Lower leg skin (tissue), 4 donors: ENCODE measurements around the gene EBF3. TPM values are rescaled to one million over a fixed set of nuclear protein-coding genes. Genes with fewer than 3 reads are reported as not detected.

ENCODE experiments used
- DNase-seq, 2 donors: peaks; one replicate each; pipeline ENCODE4 v3.0.0-alpha.2; 2019; ENCODE audit warnings: low spot score in 2 of 2
- H3K4me3 ChIP-seq: fragments of 200-600 bp; sonication (generic); 2 replicates; pipeline ENCODE4 v1.5.1; 2017; ENCODE audit warnings: mild to moderate bottlenecking, low read depth; ENCODE audit not compliant: poor library complexity, severe bottlenecking
- POLR2A ChIP-seq, 2 donors: fragments of 450-650 bp; IDR thresholded peaks; one replicate each; pipeline ENCODE4 v1.6.1; 2016 to 2017; ENCODE audit warnings: antibody characterized with exemption in 2 of 2, mild to moderate bottlenecking in 1 of 2, moderate library complexity in 1 of 2
- WGBS, 2 donors: methylation state at CpG; one replicate each; pipeline ENCODE4 v1.1.5; 2018; 5-methylcytosine and 5-hydroxymethylcytosine counted together
- intact Hi-C: fragments of 100-400 bp; cut with DNase I; formaldehyde crosslinking; loops from one replicate; pipeline ENCODE4 v1.15.0; 2023; ENCODE audit warnings: low total_unique reads
- microRNA-seq, 2 donors: library from miRNA; unstranded; fragments of <30 nt; microRNA quantifications; one replicate each; pipeline ENCODE4, GENCODE V29; 2016; ENCODE audit warnings: borderline replicate concordance in 2 of 2, borderline number of aligned reads in 1 of 2
- total RNA-seq, 4 donors: library from RNA; depleted of rRNA; stranded (reverse); fragments of >200 nt; gene quantifications; one replicate each; pipeline ENCODE4 v1.1.0, GENCODE V29; 2016
- TF ChIP-seq, protein P1 (sequence below), 3 donors: fragments of 450-650 bp; IDR thresholded peaks; one replicate each; pipeline ENCODE4 v1.5.1; 2016; ENCODE audit warnings: antibody characterized with exemption in 3 of 3, mild to moderate bottlenecking in 3 of 3, moderate library complexity in 2 of 3

The EBF3 gene
- total RNA-seq, 4 donors from 2014 or later: 0.80 to 8.5 (median 2.4) TPM

GRCh38 chr10:129790715-129791446 lies 173.2 kb downstream of the EBF3 start:
- TF ChIP-seq, protein P1, sequence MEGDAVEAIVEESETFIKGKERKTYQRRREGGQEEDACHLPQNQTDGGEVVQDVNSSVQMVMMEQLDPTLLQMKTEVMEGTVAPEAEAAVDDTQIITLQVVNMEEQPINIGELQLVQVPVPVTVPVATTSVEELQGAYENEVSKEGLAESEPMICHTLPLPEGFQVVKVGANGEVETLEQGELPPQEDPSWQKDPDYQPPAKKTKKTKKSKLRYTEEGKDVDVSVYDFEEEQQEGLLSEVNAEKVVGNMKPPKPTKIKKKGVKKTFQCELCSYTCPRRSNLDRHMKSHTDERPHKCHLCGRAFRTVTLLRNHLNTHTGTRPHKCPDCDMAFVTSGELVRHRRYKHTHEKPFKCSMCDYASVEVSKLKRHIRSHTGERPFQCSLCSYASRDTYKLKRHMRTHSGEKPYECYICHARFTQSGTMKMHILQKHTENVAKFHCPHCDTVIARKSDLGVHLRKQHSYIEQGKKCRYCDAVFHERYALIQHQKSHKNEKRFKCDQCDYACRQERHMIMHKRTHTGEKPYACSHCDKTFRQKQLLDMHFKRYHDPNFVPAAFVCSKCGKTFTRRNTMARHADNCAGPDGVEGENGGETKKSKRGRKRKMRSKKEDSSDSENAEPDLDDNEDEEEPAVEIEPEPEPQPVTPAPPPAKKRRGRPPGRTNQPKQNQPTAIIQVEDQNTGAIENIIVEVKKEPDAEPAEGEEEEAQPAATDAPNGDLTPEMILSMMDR (IDR thresholded peaks at IDR 0.05): no peak
- no peak for TF ChIP-seq POLR2A (IDR thresholded peaks at IDR 0.05)
- no peak overlapping the region for H3K4me3 ChIP-seq
- 80 to 84% methylated on average over 17 of the region's 17 CpGs for WGBS, 2 donors

GRCh38 chr10:129788215-129788614 lies 175.9 kb downstream of the EBF3 start:
- TF ChIP-seq, protein P1 (IDR thresholded peaks at IDR 0.05): no peak
- TF ChIP-seq POLR2A (IDR thresholded peaks at IDR 0.05): no peak
- no peak for DNase-seq
- intact Hi-C loops: no loop called here
- no peak overlapping the region for H3K4me3 ChIP-seq
- WGBS, 2 donors: 89 to 99% methylated on average over 7 to 9 of the region's 10 CpGs

More at GRCh38 chr10:129790715-129791446, 173.2 kb downstream of the EBF3 start:
- no peak for DNase-seq
- intact Hi-C loops: no loop called here

GRCh38 chr10:129787557-129787956 lies 176.5 kb downstream of the EBF3 start:
- WGBS, 2 donors: 94 to 98% methylated on average over 5 of the region's 5 CpGs
- intact Hi-C loops: no loop called here
- no peak overlapping the region for H3K4me3 ChIP-seq
- TF ChIP-seq, protein P1 (IDR thresholded peaks at IDR 0.05): no peak
- no peak for TF ChIP-seq POLR2A (IDR thresholded peaks at IDR 0.05)
- DNase-seq: no peak

GRCh38 chr10:129786216-129786615 lies 177.9 kb downstream of the EBF3 start:
- no peak for DNase-seq
- intact Hi-C loops: no loop called here
- 67 to 71% methylated on average over 10 of the region's 10 CpGs for WGBS, 2 donors
- no peak overlapping the region for H3K4me3 ChIP-seq
- TF ChIP-seq POLR2A (IDR thresholded peaks at IDR 0.05): no peak
- TF ChIP-seq, protein P1 (IDR thresholded peaks at IDR 0.05): no peak

DNA sequence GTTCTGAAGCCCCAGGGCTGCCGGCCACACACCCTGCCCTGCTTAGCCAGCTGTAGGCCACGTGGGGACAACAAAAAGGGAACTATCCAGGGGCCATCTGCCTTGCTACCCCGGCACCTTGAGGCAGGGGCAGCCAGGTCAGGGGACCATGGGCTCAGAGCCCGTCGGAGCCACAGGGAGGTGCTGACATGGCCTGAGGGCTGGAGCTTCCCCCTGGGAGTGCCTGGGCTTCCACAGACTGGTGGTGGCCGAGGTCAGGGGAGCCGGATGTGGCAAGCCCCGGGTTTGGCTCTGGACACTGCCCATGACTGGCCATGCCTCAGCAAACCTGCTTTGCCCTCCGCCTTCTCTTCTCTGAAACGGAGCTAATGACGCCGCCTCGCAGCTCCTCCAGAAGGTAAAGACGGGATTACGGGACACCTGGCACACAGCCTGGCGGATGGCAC lies 178.5 kb downstream of the EBF3 start:
- H3K4me3 ChIP-seq: no peak overlapping the region
- DNase-seq: no peak
- TF ChIP-seq, protein P1 (IDR thresholded peaks at IDR 0.05): no peak
- no peak for TF ChIP-seq POLR2A (IDR thresholded peaks at IDR 0.05)
- intact Hi-C loops: no loop called here
- WGBS, 2 donors: 80 to 88% methylated on average over 13 to 14 of the region's 16 CpGs

Small RNA genes within 50 kb of the gene (microRNA-seq; reads per million reads assigned to microRNA genes)
- gene MIR4297: 0 reads per million in 2 donors

Other genes starting within 250 kb of the EBF3 start
- gene C10orf143, start 146.6 kb upstream of the EBF3 start, total RNA-seq: 1 to 10 TPM in 3 of 4 donors, under 1 TPM in 1; 0.38 to 3.9 (median 3.3) TPM
- gene GLRX3, start 172.1 kb upstream of the EBF3 start, total RNA-seq: 10 to 100 TPM; 31.5 to 60.7 (median 42.6) TPM